Measurements from ENCODE around the gene DGAT2.

GRCh38 chr11:75770102-75770501 lies 1.5 kb downstream of the DGAT2 start:
- TF ChIP-seq, protein P1, sequence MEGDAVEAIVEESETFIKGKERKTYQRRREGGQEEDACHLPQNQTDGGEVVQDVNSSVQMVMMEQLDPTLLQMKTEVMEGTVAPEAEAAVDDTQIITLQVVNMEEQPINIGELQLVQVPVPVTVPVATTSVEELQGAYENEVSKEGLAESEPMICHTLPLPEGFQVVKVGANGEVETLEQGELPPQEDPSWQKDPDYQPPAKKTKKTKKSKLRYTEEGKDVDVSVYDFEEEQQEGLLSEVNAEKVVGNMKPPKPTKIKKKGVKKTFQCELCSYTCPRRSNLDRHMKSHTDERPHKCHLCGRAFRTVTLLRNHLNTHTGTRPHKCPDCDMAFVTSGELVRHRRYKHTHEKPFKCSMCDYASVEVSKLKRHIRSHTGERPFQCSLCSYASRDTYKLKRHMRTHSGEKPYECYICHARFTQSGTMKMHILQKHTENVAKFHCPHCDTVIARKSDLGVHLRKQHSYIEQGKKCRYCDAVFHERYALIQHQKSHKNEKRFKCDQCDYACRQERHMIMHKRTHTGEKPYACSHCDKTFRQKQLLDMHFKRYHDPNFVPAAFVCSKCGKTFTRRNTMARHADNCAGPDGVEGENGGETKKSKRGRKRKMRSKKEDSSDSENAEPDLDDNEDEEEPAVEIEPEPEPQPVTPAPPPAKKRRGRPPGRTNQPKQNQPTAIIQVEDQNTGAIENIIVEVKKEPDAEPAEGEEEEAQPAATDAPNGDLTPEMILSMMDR (optimal IDR thresholded peaks at IDR 0.05 in 1 of 3, IDR thresholded peaks at IDR 0.05 in 1 of 3, conservative IDR thresholded peaks at IDR 0.05 in 1 of 3; ENCODE audit: extremely low read depth in 1 of 3, insufficient read depth in 2 of 3, low read length in 3 of 3): no peak
- TF ChIP-seq EZH2 (IDR thresholded peaks at IDR 0.05; ENCODE audit: low read length): no peak
